AG09319 (cell line): ENCODE results near the gene ZNF474.
"Not testable (repeated sequence)": the region's sequence is repeated elsewhere in the genome, so short reads cannot be mapped to it uniquely, and the experiment has no call there.

Source experiments
- DNase-seq: peaks from one replicate; pipeline ENCODE4 v3.0.0-alpha.2; 2010; ENCODE audit warnings: low read depth; ENCODE audit errors: extremely low read depth
- TF ChIP-seq, protein P1 (sequence below): IDR thresholded peaks from 2 replicates; pipeline ENCODE4 v1.5.1; 2011; ENCODE audit warnings: low read depth, mild to moderate bottlenecking, inconsistent platforms, low read length, moderate library complexity

The ZNF474 gene

DNA sequence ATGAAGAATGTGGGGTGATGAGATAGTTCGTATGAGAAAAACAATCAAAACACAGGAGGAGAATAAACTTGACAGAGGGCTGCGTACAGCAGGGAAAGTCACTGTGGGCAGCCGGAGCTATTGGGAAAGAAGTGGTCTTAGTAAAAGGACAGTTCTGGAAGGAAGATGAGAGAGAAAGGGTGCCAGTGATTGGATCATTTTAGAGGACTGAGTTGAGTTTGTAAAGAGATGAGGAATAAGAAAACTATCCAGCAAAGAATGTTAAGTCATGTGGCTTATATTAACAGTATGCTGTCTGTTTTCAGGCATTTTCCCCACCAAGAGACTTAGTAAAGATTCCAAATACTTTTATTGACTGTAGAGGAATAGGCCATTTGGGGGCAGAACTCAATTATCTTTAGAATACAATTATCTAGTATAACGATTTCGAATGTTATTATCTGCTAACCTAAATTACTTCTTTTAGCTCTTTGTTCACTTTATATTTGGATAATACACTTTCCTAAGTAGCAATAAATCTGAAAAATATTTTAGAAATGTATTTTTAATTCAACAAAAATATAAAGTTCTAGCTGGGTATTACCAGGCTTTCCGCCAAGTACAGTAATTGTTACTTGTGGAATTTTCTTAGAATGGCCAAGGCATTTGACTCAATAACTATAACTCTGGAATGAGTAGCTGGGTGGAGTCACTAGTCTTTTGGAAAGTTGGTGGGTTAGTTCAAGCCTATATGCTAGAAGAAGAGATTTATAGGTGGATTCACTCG, 35.7 kb upstream of the ZNF474 start:
- DNase-seq: peak; percentile 65
- TF ChIP-seq, protein P1, sequence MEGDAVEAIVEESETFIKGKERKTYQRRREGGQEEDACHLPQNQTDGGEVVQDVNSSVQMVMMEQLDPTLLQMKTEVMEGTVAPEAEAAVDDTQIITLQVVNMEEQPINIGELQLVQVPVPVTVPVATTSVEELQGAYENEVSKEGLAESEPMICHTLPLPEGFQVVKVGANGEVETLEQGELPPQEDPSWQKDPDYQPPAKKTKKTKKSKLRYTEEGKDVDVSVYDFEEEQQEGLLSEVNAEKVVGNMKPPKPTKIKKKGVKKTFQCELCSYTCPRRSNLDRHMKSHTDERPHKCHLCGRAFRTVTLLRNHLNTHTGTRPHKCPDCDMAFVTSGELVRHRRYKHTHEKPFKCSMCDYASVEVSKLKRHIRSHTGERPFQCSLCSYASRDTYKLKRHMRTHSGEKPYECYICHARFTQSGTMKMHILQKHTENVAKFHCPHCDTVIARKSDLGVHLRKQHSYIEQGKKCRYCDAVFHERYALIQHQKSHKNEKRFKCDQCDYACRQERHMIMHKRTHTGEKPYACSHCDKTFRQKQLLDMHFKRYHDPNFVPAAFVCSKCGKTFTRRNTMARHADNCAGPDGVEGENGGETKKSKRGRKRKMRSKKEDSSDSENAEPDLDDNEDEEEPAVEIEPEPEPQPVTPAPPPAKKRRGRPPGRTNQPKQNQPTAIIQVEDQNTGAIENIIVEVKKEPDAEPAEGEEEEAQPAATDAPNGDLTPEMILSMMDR: no peak

DNA sequence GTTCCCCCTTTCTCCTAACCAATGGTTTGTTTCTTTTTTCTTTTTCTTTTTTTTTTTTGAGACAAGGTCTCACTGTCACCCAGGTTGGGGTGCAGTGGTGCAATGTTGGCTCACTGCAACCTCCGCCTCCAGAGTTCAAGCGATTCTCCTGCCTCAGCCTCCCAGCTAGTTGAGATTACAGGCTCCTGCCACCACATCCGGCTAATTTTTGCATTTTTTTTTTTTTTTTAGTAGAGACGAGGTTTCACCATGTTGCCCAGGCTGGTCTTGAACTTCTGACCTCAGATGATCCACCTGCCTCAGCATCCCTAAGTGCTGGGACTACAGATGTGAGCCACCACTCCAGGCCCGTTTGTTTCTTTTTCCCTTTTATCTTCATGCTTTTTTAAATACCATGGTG, 35.1 kb upstream of the ZNF474 start:
- DNase-seq: not testable (repeated sequence)

DNA sequence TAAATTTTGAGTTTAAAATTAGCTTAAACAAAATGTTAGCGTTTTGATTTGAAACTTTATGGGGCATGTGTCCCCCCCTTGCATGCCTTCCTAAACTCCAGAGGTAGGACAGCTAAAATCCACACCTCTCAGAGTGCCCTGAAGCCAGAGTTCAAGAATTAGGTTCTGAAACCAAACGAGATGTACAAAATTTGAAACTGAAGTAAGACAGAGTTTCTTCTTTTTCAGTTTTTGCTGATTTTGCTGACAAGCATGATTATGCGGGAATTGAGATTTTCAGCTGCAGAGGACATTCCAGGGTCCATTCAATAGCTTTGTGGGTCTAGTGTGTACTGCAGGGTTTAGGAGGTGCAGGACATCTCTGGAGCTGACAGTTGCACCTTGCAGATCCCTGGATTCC, 34.2 kb upstream of the ZNF474 start:
- TF ChIP-seq, protein P1: no peak
- no peak for DNase-seq

DNA sequence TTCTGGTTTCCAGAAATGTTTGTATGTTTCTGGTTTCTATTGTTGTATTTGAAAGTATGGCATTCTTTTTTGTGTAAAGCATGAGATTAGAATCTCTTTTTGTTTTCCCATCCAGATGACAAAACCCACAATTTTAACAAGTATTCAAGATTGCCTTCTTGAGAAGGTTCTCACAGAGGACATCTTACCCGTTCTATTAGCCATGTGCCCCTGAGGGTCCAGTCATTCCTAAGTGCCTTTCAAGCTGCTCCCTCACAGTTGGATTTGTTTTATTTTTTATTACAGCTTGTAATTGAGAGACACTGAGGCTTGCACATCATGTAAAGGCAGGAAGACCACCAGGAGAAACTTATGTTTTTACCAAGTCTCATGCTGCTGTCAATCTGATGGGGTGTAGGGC, 32.0 kb upstream of the ZNF474 start:
- TF ChIP-seq, protein P1: no peak
- DNase-seq: no peak

DNA sequence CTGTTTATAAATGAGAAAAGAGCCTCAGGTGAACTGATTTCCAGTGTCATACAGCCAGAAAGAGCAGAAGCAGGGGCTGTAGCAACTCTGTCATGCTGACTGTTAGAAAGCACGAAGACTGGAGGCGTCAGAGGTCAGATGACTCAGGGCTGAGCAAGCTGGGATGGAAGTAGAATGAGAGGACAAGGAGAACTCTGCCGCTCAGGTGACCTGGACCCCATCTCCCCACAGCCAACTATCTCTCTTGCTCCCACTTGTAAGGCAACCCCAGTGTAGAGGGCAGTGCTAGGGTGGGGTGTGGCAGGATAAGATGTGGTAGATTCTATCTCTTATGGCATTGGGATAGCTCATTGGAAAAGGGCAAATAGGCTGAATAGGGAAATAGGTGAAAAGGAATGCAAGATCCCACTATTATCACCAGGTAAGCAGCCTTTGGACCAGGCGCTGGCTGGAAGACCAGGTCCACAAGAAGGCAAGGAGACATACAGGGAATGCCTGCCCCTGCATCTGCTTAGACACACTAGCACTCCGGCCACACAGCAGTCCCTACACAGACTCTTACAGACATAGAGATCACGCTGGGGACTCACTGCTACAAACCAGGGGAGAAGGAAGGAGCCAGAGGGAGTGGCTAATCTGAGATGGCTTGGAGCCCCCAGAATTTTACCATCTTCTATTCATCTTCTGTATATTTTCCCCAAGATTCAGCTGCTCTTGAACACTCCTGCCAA, 30.1 kb upstream of the ZNF474 start:
- TF ChIP-seq, protein P1: no peak
- DNase-seq: no peak

DNA sequence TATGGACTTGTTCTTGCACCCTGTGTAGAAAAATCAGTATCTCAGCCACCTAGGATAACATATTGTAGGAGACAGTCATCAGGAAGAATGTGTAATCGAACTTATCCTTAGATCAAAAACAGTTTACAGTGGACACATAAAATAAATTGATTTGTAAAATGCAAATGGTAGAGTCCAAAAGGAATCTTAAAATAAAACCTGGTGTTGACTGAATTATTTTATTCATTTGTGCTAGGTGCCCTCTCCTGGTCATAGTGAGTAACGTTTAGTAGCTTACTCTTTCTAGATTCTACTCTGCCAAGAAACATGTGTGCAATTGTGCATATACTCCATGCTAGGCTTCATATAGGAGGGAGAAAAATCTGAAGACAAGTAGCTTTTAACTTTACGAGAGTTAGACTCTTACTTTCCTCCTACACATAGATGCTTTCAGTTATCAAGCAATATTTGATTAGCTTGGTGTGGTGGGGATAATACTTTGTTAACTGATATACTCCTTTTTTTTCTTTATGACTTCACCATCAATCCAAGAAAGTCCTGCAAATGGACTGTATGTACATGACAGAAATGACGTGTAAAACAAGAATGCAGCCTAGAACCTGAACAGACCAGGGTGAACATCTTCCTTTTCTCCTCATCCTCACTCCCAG, 27.6 kb upstream of the ZNF474 start:
- TF ChIP-seq, protein P1: peak; percentile 62
- no peak for DNase-seq

DNA sequence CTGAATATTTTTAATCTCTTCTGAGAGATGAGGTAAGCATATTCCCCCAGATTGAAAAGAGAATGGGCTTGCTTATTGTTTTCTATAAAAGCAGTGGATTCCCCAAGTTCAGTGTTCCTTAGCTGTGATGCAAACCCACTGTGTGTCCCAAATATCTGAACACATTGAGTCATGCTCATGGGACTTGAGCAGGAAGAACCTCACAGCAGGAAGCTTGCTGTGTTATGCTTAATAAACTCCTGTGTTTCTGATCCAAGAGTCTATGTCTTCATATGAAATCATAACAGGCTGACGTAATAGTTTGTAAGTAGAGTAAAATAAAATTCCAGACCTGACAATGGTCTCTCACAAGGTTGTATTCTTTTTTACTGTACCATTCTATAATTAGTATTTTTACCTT, 26.5 kb upstream of the ZNF474 start:
- DNase-seq: no peak
- TF ChIP-seq, protein P1: no peak
